GM12864 (cell line): Measurements from ENCODE around the gene KCTD18.
A peak's percentile ranks its signal among the peaks of the same experiment; 100 is the strongest.

ENCODE experiments used
- DNase-seq: peaks from one replicate; pipeline ENCODE4 v3.0.0-alpha.2; 2011; ENCODE audit warnings: low read depth
- H3K4me3 ChIP-seq: 2 replicates; pipeline ENCODE4 v1.5.1; 2011; ENCODE audit warnings: mild to moderate bottlenecking, low read depth, low read length, control low read depth
- CTCF ChIP-seq: IDR thresholded peaks from 2 replicates; pipeline ENCODE4 v1.5.1; 2011; ENCODE audit warnings: low read depth, mild to moderate bottlenecking, moderate library complexity, low read length, control low read depth, inconsistent platforms; ENCODE audit errors: missing control alignments

KCTD18 gene

GRCh38 chr2:200476836-200477235, 33.0 kb downstream of the KCTD18 start:
- no peak for TF ChIP-seq CTCF
- no peak for DNase-seq
- no peak overlapping the region for H3K4me3 ChIP-seq

DNA sequence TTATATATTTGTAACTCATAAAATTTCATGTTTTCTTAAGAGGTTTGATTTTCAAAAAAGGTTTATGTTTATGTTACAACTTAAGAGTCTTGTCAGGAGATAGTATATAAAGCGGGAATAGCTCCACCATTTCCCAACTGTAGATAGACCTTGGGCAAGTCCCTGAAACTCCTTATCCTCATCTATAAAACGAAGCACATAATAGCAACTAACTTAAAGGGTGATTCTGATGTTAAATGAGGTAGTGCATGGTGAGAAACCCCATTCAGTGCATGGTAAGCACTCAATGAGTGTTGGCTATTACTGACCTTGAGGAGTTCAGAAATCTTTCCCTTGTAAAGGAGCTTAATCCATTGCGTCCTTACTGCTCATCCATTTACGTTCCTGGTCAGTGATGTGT, 34.1 kb downstream of the KCTD18 start:
- no peak overlapping the region for H3K4me3 ChIP-seq
- no peak for DNase-seq
- no peak for TF ChIP-seq CTCF

GRCh38 chr2:200472853-200473464, 36.9 kb downstream of the KCTD18 start:
- DNase-seq, result no peak
- TF ChIP-seq CTCF, result no peak
- no peak overlapping the region for H3K4me3 ChIP-seq

- no peak overlapping the region for H3K4me3 ChIP-seq
- no peak for TF ChIP-seq CTCF
- no peak for DNase-seq
Measured at GRCh38 chr2:200471928-200472645, 37.8 kb downstream of the KCTD18 start.

DNA sequence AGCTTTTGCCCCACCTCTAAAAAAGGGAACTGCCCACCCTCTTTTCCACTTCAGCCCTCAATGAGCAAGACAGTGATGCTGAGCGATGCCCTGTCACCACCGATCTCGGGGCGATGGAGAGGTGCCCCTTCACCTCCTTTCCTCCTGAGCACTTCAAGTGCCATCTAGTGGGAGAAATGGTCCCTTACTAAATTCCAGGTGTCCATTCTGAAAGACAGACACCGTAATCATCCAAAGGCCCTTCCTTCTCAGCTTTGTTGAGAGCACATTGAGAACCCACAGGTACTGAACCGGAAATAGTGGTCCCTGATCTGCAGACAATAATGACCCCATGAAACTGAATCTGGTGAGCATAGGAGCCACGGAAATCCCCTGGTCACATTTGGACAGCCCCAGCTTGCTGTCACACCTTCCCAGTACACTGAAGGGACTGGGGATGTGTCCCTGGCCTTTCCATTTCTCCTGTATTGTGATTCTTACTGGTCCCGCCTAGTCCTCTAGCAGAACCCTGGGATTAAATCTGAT, 38.5 kb downstream of the KCTD18 start:
- peak; percentile 74 for TF ChIP-seq CTCF
- no peak overlapping the region for H3K4me3 ChIP-seq
- DNase-seq, result peak; percentile 60

DNA sequence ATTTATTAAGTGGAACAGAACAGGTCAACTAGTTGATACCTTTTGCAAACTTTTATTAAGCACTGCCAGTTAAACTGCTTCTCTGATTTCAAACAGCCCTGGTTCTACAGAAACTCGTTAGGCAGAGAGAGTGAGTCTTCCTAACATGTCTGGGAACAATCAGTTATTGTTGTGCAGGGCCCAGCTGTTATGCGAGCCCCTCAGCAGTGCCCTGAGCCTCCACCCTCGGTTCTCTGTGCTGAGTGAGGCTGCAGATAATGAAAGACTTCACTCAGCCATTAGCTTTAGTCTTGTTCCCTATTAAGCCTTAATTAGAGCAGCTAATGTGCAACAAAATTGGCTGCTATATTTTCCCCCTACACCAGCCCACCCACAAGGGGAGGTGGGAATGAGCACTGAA, 39.6 kb downstream of the KCTD18 start:
- no peak for TF ChIP-seq CTCF
- no peak overlapping the region for H3K4me3 ChIP-seq
- no peak for DNase-seq
